ENCODE results near the gene RBMS3.

GRCh38 chr3:29594261-29594660 is 313.4 kb downstream of the RBMS3 start:
- TF ChIP-seq POLR2A (IDR thresholded peaks at IDR 0.05) (no peak), CTCF (IDR thresholded peaks at IDR 0.05) (no peak), POLR2AphosphoS5 (IDR thresholded peaks at IDR 0.05) (no peak), EP300 (IDR thresholded peaks at IDR 0.05; ENCODE audit: low read depth) (no peak)
